Osteocyte (in vitro differentiated cells): ENCODE results near the gene ZW10. TPM values are rescaled to one million over a fixed set of nuclear protein-coding genes. Genes with fewer than 3 reads are reported as not detected.

Experiments
- DNase-seq: peaks from one replicate; pipeline ENCODE4 v3.0.0; 2021; ENCODE audit warnings: mixed read lengths; ENCODE audit not compliant: unreplicated experiment; ENCODE audit errors: extremely low spot score
- H3K27ac Mint-ChIP-seq: one replicate; pipeline ENCODE4 v1.8.0; 2021; ENCODE audit warnings: mild to moderate bottlenecking, mixed read lengths; ENCODE audit not compliant: unreplicated experiment
- H3K27me3 Mint-ChIP-seq: one replicate; pipeline ENCODE4 v1.8.0; 2021; ENCODE audit warnings: mixed read lengths; ENCODE audit not compliant: unreplicated experiment
- H3K36me3 Mint-ChIP-seq: one replicate; pipeline ENCODE4 v1.8.0; 2021; ENCODE audit warnings: mixed read lengths; ENCODE audit not compliant: unreplicated experiment
- H3K4me1 Mint-ChIP-seq: one replicate; pipeline ENCODE4 v1.8.0; 2021; ENCODE audit warnings: mixed read lengths; ENCODE audit not compliant: unreplicated experiment
- H3K4me3 Mint-ChIP-seq: one replicate; pipeline ENCODE4 v1.8.0; 2021; ENCODE audit warnings: mild to moderate bottlenecking, moderate library complexity, mixed read lengths; ENCODE audit not compliant: unreplicated experiment
- H3K9me3 Mint-ChIP-seq: one replicate; pipeline ENCODE4 v1.8.0; 2021; ENCODE audit warnings: mixed read lengths; ENCODE audit not compliant: unreplicated experiment
- CTCF ChIP-seq: fragments of 200-600 bp; sonication (generic); IDR thresholded peaks from 2 replicates; pipeline ENCODE4 v1.5.0; 2021; ENCODE audit warnings: antibody characterized with exemption, mild to moderate bottlenecking, moderate library complexity
- total RNA-seq: library from RNA; stranded (reverse); gene quantifications from 2 replicates; pipeline ENCODE4 v1.2.1, GENCODE V29; 2021

ZW10 gene
- total RNA-seq, 1 donor from 2014 or later = 14.7 TPM

DNA sequence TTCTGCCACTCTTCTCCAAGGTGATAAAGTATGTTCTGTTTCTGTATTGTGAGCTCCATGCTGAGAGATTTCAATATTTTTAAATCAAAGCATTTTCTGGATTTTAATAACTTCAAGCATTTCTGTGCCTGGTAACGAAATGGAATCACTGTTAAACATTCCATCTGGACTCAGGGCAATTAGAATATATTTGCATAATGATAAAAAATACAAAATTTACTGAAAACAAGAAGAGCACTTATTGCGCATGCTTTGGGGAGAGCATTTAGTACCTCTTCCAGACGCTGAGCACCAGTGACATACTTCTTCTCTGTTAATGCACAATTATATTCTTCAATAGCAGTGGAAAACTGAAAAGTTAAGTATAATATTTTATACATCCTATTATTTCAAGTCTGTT is 13.3 kb downstream of the ZW10 start:
- H3K27ac Mint-ChIP-seq = no peak overlapping the region
- TF ChIP-seq CTCF = no peak
- no peak overlapping the region for H3K4me3 Mint-ChIP-seq
- no peaks in the 10 kb centered on the region for H3K27me3 Mint-ChIP-seq
- peaks cover 41% of the 10 kb centered on the region for H3K36me3 Mint-ChIP-seq
- no peak for DNase-seq
- peaks cover 6% of the 10 kb centered on the region for H3K9me3 Mint-ChIP-seq
- no peaks in the 10 kb centered on the region for H3K4me1 Mint-ChIP-seq

- Mint-ChIP-seq H3K9me3 (peaks cover 7% of the 10 kb centered on the region), H3K27ac (no peak overlapping the region), H3K27me3 (no peaks in the 10 kb centered on the region), H3K4me3 (no peak overlapping the region), H3K4me1 (no peaks in the 10 kb centered on the region), H3K36me3 (peaks cover 18% of the 10 kb centered on the region)
- TF ChIP-seq CTCF = no peak
- no peak for DNase-seq
Measured at GRCh38 chr11:113752932-113753331, 20.6 kb downstream of the ZW10 start.

DNA sequence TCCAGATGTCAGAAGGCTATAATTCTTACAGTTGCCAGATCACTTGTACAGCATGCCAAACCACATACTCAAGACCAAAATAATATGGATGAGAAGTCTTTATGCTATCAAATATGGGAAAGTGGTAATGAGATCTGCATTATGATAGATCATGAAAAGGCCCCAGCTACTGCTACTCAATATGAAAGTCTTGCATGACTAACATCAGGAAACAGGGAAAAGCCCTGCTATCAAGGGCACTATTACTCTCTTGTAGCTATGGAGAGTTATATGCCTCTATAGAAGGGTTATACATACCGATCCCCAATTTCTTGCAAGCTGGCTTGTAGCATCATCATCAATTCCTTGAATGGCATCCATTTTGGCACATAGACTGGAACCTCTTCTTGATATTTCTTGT is 37.2 kb downstream of the ZW10 start:
- no peak for TF ChIP-seq CTCF
- Mint-ChIP-seq H3K4me1 (no peaks in the 10 kb centered on the region), H3K36me3 (peaks cover 40% of the 10 kb centered on the region), H3K9me3 (no peaks in the 10 kb centered on the region), H3K27me3 (no peaks in the 10 kb centered on the region), H3K27ac (no peak overlapping the region), H3K4me3 (no peak overlapping the region)
- no peak for DNase-seq

- peaks cover 18% of the 10 kb centered on the region for H3K36me3 Mint-ChIP-seq
- DNase-seq = no peak
- H3K27ac Mint-ChIP-seq = no peak overlapping the region
- TF ChIP-seq CTCF = no peak
- H3K27me3 Mint-ChIP-seq = no peaks in the 10 kb centered on the region
- H3K4me3 Mint-ChIP-seq = no peak overlapping the region
- peaks cover 18% of the 10 kb centered on the region for H3K4me1 Mint-ChIP-seq
- no peaks in the 10 kb centered on the region for H3K9me3 Mint-ChIP-seq
Measured at GRCh38 chr11:113732092-113732491, 41.4 kb downstream of the ZW10 start.

GRCh38 chr11:113730887-113731726 is 42.4 kb downstream of the ZW10 start:
- H3K27ac Mint-ChIP-seq = no peak overlapping the region
- H3K4me3 Mint-ChIP-seq = no peak overlapping the region
- no peaks in the 10 kb centered on the region for H3K9me3 Mint-ChIP-seq
- TF ChIP-seq CTCF = peak; percentile 81
- H3K4me1 Mint-ChIP-seq = peaks cover 18% of the 10 kb centered on the region
- H3K36me3 Mint-ChIP-seq = peaks cover 14% of the 10 kb centered on the region
- no peaks in the 10 kb centered on the region for H3K27me3 Mint-ChIP-seq
- no peak for DNase-seq
